MM.1S (cell line): Measurements from ENCODE around the gene NAALADL2.

Experiments used
- DNase-seq: peaks from one replicate; pipeline ENCODE4 v3.0.0-alpha.2; 2015
- H2AFZ ChIP-seq: fragments of 300-600 bp; sonication (generic); 2 replicates; pipeline ENCODE4 v1.6.0; 2016; ENCODE audit warnings: antibody characterized with exemption, low read length
- H3F3A ChIP-seq: fragments of 300-600 bp; sonication (generic); 2 replicates; pipeline ENCODE4 v1.6.1; 2016; ENCODE audit warnings: mild to moderate bottlenecking, antibody characterized with exemption, low read length, moderate library complexity, mixed read lengths; ENCODE audit not compliant: insufficient read depth
- H3K27ac ChIP-seq: fragments of 300-600 bp; sonication (generic); 2 replicates; pipeline ENCODE4 v1.5.1; 2016; ENCODE audit warnings: mild to moderate bottlenecking, low read length
- H3K27me3 ChIP-seq: fragments of 300-600 bp; sonication (generic); replicated peaks from 2 replicates; pipeline ENCODE4 v1.6.0; 2016; ENCODE audit warnings: low read length; ENCODE audit not compliant: insufficient read depth
- H3K36me3 ChIP-seq: fragments of 300-600 bp; sonication (generic); replicated peaks from 2 replicates; pipeline ENCODE4 v1.6.1; 2016; ENCODE audit warnings: mild to moderate bottlenecking, low read length, mixed read lengths; ENCODE audit not compliant: insufficient read depth
- H3K4me1 ChIP-seq: fragments of 300-600 bp; sonication (generic); 2 replicates; pipeline ENCODE4 v1.6.1; 2016; ENCODE audit warnings: low read length, mixed read lengths
- H3K4me2 ChIP-seq: fragments of 300-600 bp; sonication (generic); 2 replicates; pipeline ENCODE4 v1.6.0; 2016; ENCODE audit warnings: low read depth, low read length
- H3K4me3 ChIP-seq: fragments of 300-600 bp; sonication (generic); 2 replicates; pipeline ENCODE4 v1.5.1; 2016; ENCODE audit warnings: low read length, mixed read lengths
- H3K79me2 ChIP-seq: fragments of 300-600 bp; sonication (generic); 2 replicates; pipeline ENCODE4 v1.6.1; 2016; ENCODE audit warnings: mixed run types, low read length, mixed read lengths
- H3K9ac ChIP-seq: fragments of 300-600 bp; sonication (generic); 2 replicates; pipeline ENCODE4 v1.6.1; 2016; ENCODE audit warnings: low read length, mixed read lengths
- H3K9me2 ChIP-seq: fragments of 300-600 bp; sonication (generic); replicated peaks from 2 replicates; pipeline ENCODE4 v1.6.1; 2016; ENCODE audit warnings: mild to moderate bottlenecking, low read length, mixed read lengths; ENCODE audit not compliant: insufficient read depth
- H3K9me3 ChIP-seq: fragments of 300-600 bp; sonication (generic); replicated peaks from 2 replicates; pipeline ENCODE4 v1.6.1; 2016; ENCODE audit warnings: mild to moderate bottlenecking, low read length, mixed read lengths; ENCODE audit not compliant: insufficient read depth
- H4K20me1 ChIP-seq: fragments of 300-600 bp; sonication (generic); 2 replicates; pipeline ENCODE4 v1.6.1; 2016; ENCODE audit warnings: mild to moderate bottlenecking, low read length, moderate library complexity, mixed read lengths; ENCODE audit not compliant: insufficient read depth
- EZH2 ChIP-seq: fragments of 300-600 bp; sonication (generic); optimal IDR thresholded peaks from 2 replicates; pipeline ENCODE3; 2017; ENCODE audit warnings: low read depth, mild to moderate bottlenecking, antibody characterized with exemption, low read length, mixed read lengths
- EZH2phosphoT487 ChIP-seq: fragments of 300-600 bp; sonication (generic); IDR thresholded peaks from 2 replicates; pipeline ENCODE4 v1.6.1; 2018; ENCODE audit warnings: antibody characterized with exemption, low read length
- TF ChIP-seq, protein P1 (sequence below): fragments of 300-600 bp; sonication (generic); IDR thresholded peaks from 2 replicates; pipeline ENCODE4 v1.5.1; 2016; ENCODE audit warnings: antibody characterized with exemption, low read length, mixed read lengths

The NAALADL2 gene

GRCh38 chr3:175404621-175405020, 545.5 kb downstream of the NAALADL2 start:
- no peak for DNase-seq
- TF ChIP-seq, protein P1, sequence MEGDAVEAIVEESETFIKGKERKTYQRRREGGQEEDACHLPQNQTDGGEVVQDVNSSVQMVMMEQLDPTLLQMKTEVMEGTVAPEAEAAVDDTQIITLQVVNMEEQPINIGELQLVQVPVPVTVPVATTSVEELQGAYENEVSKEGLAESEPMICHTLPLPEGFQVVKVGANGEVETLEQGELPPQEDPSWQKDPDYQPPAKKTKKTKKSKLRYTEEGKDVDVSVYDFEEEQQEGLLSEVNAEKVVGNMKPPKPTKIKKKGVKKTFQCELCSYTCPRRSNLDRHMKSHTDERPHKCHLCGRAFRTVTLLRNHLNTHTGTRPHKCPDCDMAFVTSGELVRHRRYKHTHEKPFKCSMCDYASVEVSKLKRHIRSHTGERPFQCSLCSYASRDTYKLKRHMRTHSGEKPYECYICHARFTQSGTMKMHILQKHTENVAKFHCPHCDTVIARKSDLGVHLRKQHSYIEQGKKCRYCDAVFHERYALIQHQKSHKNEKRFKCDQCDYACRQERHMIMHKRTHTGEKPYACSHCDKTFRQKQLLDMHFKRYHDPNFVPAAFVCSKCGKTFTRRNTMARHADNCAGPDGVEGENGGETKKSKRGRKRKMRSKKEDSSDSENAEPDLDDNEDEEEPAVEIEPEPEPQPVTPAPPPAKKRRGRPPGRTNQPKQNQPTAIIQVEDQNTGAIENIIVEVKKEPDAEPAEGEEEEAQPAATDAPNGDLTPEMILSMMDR = no peak
- TF ChIP-seq EZH2 (no peak), EZH2phosphoT487 (no peak)

GRCh38 chr3:175410251-175410650, 551.1 kb downstream of the NAALADL2 start:
- no peaks in the 10 kb centered on the region for H3K27me3 ChIP-seq
- no peaks in the 10 kb centered on the region for H3F3A ChIP-seq
- H3K79me2 ChIP-seq = no peaks in the 10 kb centered on the region
- no peak overlapping the region for H3K4me3 ChIP-seq
- H3K27ac ChIP-seq = no peak overlapping the region
- H3K36me3 ChIP-seq = no peaks in the 10 kb centered on the region
- no peak for TF ChIP-seq EZH2phosphoT487
- TF ChIP-seq EZH2 = no peak
- TF ChIP-seq, protein P1 = no peak
- H3K9me2 ChIP-seq = no peaks in the 10 kb centered on the region
- no peaks in the 10 kb centered on the region for H4K20me1 ChIP-seq
- H3K4me2 ChIP-seq = no peak overlapping the region
- no peaks in the 10 kb centered on the region for H3K9me3 ChIP-seq
- no peak for DNase-seq
- no peak overlapping the region for H2AFZ ChIP-seq
- no peaks in the 10 kb centered on the region for H3K4me1 ChIP-seq
- no peak overlapping the region for H3K9ac ChIP-seq

More at GRCh38 chr3:175404621-175405020, 545.5 kb downstream of the NAALADL2 start:
- Histone ChIP-seq H3K4me2 (no peak overlapping the region), H3K27me3 (no peaks in the 10 kb centered on the region), H3K4me3 (no peak overlapping the region), H3K27ac (no peak overlapping the region), H2AFZ (no peak overlapping the region), H3K79me2 (no peaks in the 10 kb centered on the region), H3K4me1 (no peaks in the 10 kb centered on the region), H3K9ac (no peak overlapping the region), H3K9me2 (no peaks in the 10 kb centered on the region), H4K20me1 (no peaks in the 10 kb centered on the region), H3K9me3 (no peaks in the 10 kb centered on the region), H3K36me3 (no peaks in the 10 kb centered on the region), H3F3A (no peaks in the 10 kb centered on the region)

DNA sequence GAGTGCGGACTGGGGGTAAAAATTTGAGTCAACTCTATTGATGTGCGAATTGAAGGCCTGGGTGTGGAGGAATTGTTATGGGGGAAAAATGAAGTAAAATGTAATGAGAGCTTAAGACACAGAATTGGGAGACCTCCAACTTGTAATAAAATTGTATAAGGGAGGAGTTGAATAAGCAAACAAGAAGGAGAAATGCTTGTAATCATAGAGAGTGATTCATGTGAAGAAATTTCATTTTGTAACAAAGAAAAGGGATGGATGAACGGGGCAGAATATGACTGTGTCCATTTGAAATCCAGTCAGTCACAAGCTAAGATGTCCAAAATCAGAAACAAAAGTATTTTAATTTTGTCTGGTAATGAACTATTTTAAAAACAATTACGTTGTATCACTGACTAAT, 552.3 kb downstream of the NAALADL2 start:
- Histone ChIP-seq H3K4me1 (no peaks in the 10 kb centered on the region), H3K4me3 (no peak overlapping the region), H3K27ac (no peak overlapping the region), H3K79me2 (no peaks in the 10 kb centered on the region), H4K20me1 (no peaks in the 10 kb centered on the region), H3F3A (no peaks in the 10 kb centered on the region), H3K9me2 (no peaks in the 10 kb centered on the region), H3K4me2 (no peak overlapping the region), H3K9me3 (no peaks in the 10 kb centered on the region), H3K27me3 (no peaks in the 10 kb centered on the region), H2AFZ (no peak overlapping the region), H3K36me3 (no peaks in the 10 kb centered on the region), H3K9ac (no peak overlapping the region)
- TF ChIP-seq, protein P1 = no peak
- TF ChIP-seq EZH2phosphoT487 (no peak), EZH2 (no peak)
- no peak for DNase-seq

- TF ChIP-seq EZH2phosphoT487 = no peak
- TF ChIP-seq, protein P1 = no peak
- no peak for TF ChIP-seq EZH2
- H3K27me3 ChIP-seq = no peaks in the 10 kb centered on the region
- H3K9me3 ChIP-seq = no peaks in the 10 kb centered on the region
- no peak overlapping the region for H3K4me2 ChIP-seq
- no peaks in the 10 kb centered on the region for H3K79me2 ChIP-seq
- H3K9me2 ChIP-seq = no peaks in the 10 kb centered on the region
- H3K27ac ChIP-seq = no peak overlapping the region
- no peak overlapping the region for H2AFZ ChIP-seq
- no peaks in the 10 kb centered on the region for H3K36me3 ChIP-seq
- H4K20me1 ChIP-seq = no peaks in the 10 kb centered on the region
- no peaks in the 10 kb centered on the region for H3F3A ChIP-seq
- DNase-seq = no peak
- no peak overlapping the region for H3K4me3 ChIP-seq
- no peak overlapping the region for H3K9ac ChIP-seq
- H3K4me1 ChIP-seq = no peaks in the 10 kb centered on the region
These were observed 552.8 kb downstream of the NAALADL2 start for GRCh38 chr3:175411946-175412345.
